Activated CD4-positive, alpha-beta T cell treated with anti-CD3 and anti-CD28 coated beads for 36 hours (primary cell): ENCODE measurements around the gene INSYN2B. TPM values are rescaled to one million over a fixed set of nuclear protein-coding genes. Genes with fewer than 3 reads are reported as not detected.

ENCODE experiments used
- ATAC-seq: fragments of 200-7000 bp; cut with Tn5 transposase; one replicate; pipeline ENCODE4 v1.10.0; 2021; ENCODE audit warnings: mild to moderate bottlenecking, moderate library complexity
- CTCF ChIA-PET: fragments of 350-600 bp; sonication (Branson Sonifier 250); formaldehyde crosslinking; loops from one replicate; lab custom pipeline; 2021; ENCODE audit warnings: antibody characterized with exemption; lab: Charles Lee
- POLR2A ChIA-PET: fragments of 350-600 bp; sonication (Branson Sonifier 250); formaldehyde crosslinking; loops from one replicate; lab custom pipeline; 2021; ENCODE audit warnings: antibody characterized with exemption, inconsistent platforms; lab: Charles Lee
- DNase-seq: peaks from one replicate; pipeline ENCODE4 v3.0.0-alpha.2; 2020
- H3K27ac Mint-ChIP-seq: one replicate; pipeline ENCODE4 v1.8.0; 2021; ENCODE audit warnings: mixed read lengths
- H3K27me3 Mint-ChIP-seq: one replicate; pipeline ENCODE4 v1.8.0; 2021; ENCODE audit warnings: mixed read lengths
- H3K36me3 Mint-ChIP-seq: one replicate; pipeline ENCODE4 v1.8.0; 2021; ENCODE audit warnings: low read depth, mixed read lengths
- H3K4me1 Mint-ChIP-seq: one replicate; pipeline ENCODE4 v1.8.0; 2021; ENCODE audit warnings: mixed read lengths
- H3K4me3 Mint-ChIP-seq: one replicate; pipeline ENCODE4 v1.8.0; 2021; ENCODE audit warnings: mild to moderate bottlenecking, moderate library complexity, mixed read lengths
- H3K9me3 Mint-ChIP-seq: one replicate; pipeline ENCODE4 v1.8.0; 2021; ENCODE audit warnings: low read depth, mixed read lengths
- intact Hi-C, 2 experiments: fragments of 100-400 bp; cut with DNase I in 1 of 2; cut with micrococcal nuclease in 1 of 2; formaldehyde crosslinking; loops; one replicate each; pipeline versions ENCODE4 v1.14.2 to v1.15.1; 2022 to 2024; cut with DNase I, micrococcal nuclease
- total RNA-seq, 2 experiments: library from RNA; stranded (reverse); gene quantifications; one replicate each; pipeline ENCODE4 v1.2.3, GENCODE V29; 2021

INSYN2B gene
- total RNA-seq, 2 experiments from 2014 or later, result not detected

DNA sequence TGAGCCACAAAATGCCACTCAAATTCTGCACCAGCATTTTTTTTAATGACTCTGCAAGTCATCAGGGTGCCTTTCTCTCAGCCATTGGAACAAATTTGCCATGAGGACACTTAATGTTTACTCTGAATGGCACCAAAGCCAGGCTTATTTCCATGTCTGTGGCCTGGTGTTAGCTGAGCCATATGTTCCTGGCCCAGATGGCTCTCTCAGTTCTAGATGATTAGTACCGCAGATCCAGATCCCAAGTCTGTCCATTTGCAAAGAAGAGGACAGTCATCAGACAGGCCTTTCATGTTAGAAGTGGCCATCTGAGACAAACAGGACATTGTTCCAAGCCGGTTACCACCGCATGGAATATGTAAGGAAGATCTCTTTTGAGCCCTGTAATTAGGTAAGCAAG lies 70.3 kb downstream of the INSYN2B start:
- Mint-ChIP-seq H3K27me3 (no peaks in the 10 kb centered on the region), H3K4me3 (no peak overlapping the region), H3K27ac (no peak overlapping the region), H3K36me3 (peaks cover 14% of the 10 kb centered on the region), H3K4me1 (no peaks in the 10 kb centered on the region), H3K9me3 (no peaks in the 10 kb centered on the region)
- no peak for DNase-seq
- intact Hi-C loops, result no loop called here
- POLR2A ChIA-PET, result no interaction called here
- no peak for ATAC-seq
- CTCF ChIA-PET, result no interaction called here

DNA sequence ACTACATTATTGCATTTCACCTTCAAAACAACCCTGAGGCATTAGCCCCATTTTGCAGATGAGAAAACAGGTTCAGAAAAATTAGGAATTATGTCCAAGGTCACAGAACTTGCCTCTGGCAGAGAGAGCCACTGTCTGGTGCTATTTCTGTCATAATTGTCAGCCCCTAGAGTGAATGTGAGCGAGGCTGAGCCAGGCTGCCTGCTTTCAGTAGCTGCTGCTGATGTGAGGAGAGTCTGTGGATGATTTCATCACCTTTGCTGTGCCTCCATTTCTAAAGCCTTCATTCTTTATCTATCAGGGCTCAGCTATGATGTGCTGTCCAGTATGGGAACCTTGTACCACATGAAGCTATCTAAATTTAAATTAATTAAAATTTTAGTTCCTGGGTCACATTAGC lies 71.4 kb downstream of the INSYN2B start:
- Mint-ChIP-seq H3K4me3 (no peak overlapping the region), H3K27me3 (no peaks in the 10 kb centered on the region), H3K4me1 (no peaks in the 10 kb centered on the region), H3K36me3 (peaks cover 10% of the 10 kb centered on the region), H3K9me3 (no peaks in the 10 kb centered on the region), H3K27ac (no peak overlapping the region)
- ATAC-seq (no peak), DNase-seq (no peak)
- ChIA-PET POLR2A (no interaction called here), CTCF (no interaction called here)
- intact Hi-C loops, result no loop called here

DNA sequence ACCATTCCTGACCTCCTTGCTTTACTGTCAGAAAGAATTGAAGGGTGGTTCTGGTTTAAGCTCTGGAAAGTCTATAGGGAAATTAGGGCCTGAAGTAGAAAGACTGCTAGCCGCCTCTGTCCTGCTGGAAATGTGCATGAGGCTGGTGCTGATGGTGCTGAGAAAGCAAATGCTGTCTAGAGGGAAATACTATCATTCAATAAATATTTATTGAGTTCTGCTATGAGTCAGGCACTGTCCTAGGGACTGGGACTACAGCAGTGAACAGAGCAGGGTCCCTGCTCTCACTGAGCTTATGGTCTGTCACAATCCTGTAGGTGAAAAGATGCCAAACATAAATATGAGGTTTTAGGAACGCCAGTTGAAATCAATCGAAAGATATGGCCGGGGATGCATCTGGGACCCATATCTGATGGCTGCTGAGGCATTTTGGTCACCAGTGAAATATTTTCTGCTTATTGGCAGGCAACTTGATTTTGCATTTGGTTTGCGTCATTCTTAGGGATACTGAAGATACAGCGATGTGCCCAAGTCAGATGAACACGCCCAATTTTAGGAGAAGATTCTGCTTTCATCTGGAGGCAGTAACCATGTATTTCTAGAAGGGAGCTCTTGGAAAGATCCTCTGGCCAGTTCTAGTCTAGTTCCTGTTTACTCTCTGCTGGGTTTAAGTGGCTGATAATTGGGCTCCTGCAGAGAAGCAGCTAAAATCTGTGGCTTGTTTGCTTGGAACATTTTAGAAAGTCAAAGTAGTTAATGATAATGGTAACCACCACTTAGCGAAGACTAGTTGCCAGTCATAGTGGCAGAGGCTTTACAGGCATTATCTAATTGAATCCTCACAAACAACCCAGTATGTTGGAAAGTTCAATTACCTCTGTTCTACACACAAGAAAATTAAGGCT lies 73.3 kb downstream of the INSYN2B start:
- no peak for DNase-seq
- Mint-ChIP-seq H3K4me3 (no peak overlapping the region), H3K36me3 (peaks cover 4% of the 10 kb centered on the region), H3K27me3 (no peaks in the 10 kb centered on the region), H3K4me1 (peaks cover under 1% of the 10 kb centered on the region), H3K9me3 (no peaks in the 10 kb centered on the region), H3K27ac (no peak overlapping the region)
- ChIA-PET CTCF (interaction anchor here (0.7 to 1.3 kb wide), 2 partner anchors 17 to 55 kb away, joined by 3 to 5 read pairs; no protein-coding TSS in a partner anchor), POLR2A (no interaction called here)
- intact Hi-C loops, result no loop called here
- ATAC-seq, result no peak

DNA sequence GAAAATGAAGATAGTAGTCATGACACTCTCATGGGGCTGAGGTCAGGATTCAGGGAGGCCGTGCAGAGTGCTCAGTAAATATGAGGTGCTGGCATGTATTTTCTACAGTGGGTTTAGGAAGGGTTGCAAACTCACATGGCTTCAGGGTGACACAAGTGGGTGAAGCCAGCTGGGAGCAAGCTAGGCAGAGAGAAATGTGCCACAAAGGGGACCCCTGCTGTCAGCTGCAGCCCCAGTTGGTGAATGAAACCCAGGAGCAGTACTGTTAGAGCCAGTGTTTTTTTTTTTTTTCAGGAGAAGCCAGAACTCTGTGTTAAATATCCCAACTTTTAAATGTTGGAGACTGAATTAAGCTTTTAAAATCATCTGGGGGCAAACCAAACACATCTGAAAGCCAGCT lies 75.3 kb downstream of the INSYN2B start:
- Mint-ChIP-seq H3K27me3 (no peaks in the 10 kb centered on the region), H3K4me3 (no peak overlapping the region), H3K9me3 (no peaks in the 10 kb centered on the region), H3K36me3 (peaks cover 14% of the 10 kb centered on the region), H3K27ac (no peak overlapping the region), H3K4me1 (peaks cover 10% of the 10 kb centered on the region)
- CTCF ChIA-PET, result interaction anchor here (0.6 kb wide), 1 partner anchor 450 kb away, joined by 3 read pairs; no protein-coding TSS in a partner anchor
- ATAC-seq, result no peak
- no peak for DNase-seq
- intact Hi-C loops, result no loop called here
- POLR2A ChIA-PET, result no interaction called here

DNA sequence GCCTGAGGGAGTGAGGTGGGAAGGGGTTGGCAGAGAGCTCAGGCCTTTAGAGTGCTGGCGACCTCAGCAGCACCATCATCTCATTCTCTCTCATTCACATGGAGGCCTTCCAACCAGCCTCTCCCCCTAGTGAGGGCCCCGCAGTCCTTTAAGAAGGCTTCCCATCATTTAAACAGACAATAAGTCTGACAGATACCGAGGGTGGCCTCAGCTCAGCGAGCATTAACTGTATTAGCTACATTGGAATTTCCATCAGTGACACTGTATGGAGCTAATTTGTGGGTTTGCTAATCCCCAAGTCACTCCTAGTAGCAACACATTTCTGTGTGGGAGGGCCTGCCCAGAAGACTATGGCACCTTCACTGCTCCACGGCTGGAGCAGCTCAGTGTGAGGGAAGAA lies 75.8 kb downstream of the INSYN2B start:
- no peaks in the 10 kb centered on the region for H3K9me3 Mint-ChIP-seq
- peaks cover 14% of the 10 kb centered on the region for H3K36me3 Mint-ChIP-seq
- ChIA-PET POLR2A (no interaction called here), CTCF (interaction anchor here (0.6 to 0.9 kb wide), 3 partner anchors 17 to 527 kb away, joined by 3 to 5 read pairs (median 3); no protein-coding TSS in a partner anchor)
- H3K4me3 Mint-ChIP-seq, result no peak overlapping the region
- intact Hi-C loops, result no loop called here
- H3K27ac Mint-ChIP-seq, result no peak overlapping the region
- DNase-seq, result no peak
- H3K4me1 Mint-ChIP-seq, result peaks cover 14% of the 10 kb centered on the region
- no peak for ATAC-seq
- no peaks in the 10 kb centered on the region for H3K27me3 Mint-ChIP-seq

DNA sequence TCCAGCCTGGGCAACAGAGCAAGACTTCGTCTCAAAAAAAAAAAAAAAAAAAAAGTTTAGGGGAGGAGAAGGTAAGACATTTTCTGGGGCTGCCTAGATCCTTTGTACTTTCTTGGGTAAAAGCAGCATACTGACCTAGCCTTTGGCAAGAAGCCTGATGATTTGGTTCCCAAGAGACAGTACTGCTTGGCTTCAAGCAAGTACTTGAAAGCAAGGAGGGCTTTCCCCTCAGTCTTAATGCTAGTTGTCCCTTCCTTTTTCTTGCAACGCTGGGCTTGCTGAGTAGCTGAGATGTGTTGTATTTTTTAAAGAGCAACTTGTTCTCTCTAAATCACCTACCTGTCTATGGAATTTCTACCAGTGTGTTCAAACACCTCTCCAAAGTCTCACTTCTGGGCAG lies 76.2 kb downstream of the INSYN2B start:
- peaks cover 14% of the 10 kb centered on the region for H3K4me1 Mint-ChIP-seq
- intact Hi-C loops, result no loop called here
- no peaks in the 10 kb centered on the region for H3K27me3 Mint-ChIP-seq
- peaks cover 14% of the 10 kb centered on the region for H3K36me3 Mint-ChIP-seq
- ATAC-seq, result no peak
- no peaks in the 10 kb centered on the region for H3K9me3 Mint-ChIP-seq
- ChIA-PET CTCF (interaction anchor here (0.6 to 0.9 kb wide), 3 partner anchors 18 to 1314 kb away, joined by 3 to 5 read pairs (median 4); no protein-coding TSS in a partner anchor), POLR2A (no interaction called here)
- no peak for DNase-seq
- H3K27ac Mint-ChIP-seq, result no peak overlapping the region
- no peak overlapping the region for H3K4me3 Mint-ChIP-seq

DNA sequence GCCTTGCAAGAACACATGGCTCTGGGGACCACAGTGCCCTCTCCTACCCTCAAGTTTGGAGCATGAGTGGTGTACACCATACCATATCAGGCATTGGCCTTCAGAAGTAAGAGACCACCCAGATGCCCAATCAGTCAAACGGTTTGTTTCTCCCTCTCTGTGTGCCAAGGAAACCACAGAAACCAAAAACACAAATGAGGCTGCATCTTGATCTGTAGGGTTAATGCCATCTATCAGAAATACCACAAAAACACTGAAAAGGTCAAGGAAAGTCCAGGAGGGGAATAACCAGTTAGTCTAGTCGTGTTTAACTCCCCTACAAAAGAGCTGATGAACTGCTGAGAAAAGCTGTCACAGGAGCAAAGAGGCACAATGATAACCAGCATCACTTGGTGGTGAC lies 78.4 kb downstream of the INSYN2B start:
- peak overlapping the region; percentile 6 for H3K27ac Mint-ChIP-seq

DNA sequence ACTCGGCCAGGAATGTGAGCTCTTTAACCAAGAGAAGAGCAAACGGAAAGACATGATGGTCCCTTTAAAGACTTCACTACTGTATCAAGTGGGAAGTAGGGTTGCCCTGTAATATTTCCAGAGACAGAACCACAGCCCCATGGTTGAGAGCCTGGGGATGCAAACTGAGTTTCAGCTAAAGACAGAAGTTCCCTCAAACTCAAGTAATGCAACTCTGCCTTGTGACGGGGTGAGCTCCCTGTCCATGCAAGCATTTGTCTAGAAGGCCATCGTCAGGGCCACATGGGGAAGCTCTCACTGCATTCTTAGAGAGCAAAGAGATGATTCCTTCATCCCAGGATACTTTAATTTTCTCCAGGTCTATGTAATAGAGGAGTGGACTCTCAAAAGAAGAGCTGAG lies 82.8 kb downstream of the INSYN2B start:
- DNase-seq, result no peak
- no peaks in the 10 kb centered on the region for H3K9me3 Mint-ChIP-seq
- no peak overlapping the region for H3K27ac Mint-ChIP-seq
- ChIA-PET CTCF (interaction anchor here (0.9 kb wide), 1 partner anchor 25 kb away, joined by 3 read pairs; no protein-coding TSS in a partner anchor), POLR2A (no interaction called here)
- peaks cover 31% of the 10 kb centered on the region for H3K36me3 Mint-ChIP-seq
- intact Hi-C loops, result no loop called here
- no peak for ATAC-seq
- peaks cover 14% of the 10 kb centered on the region for H3K4me1 Mint-ChIP-seq
- H3K4me3 Mint-ChIP-seq, result no peak overlapping the region
- H3K27me3 Mint-ChIP-seq, result no peaks in the 10 kb centered on the region

More for the DNA sequence above, 78.4 kb downstream of the INSYN2B start:
- Mint-ChIP-seq H3K9me3 (no peaks in the 10 kb centered on the region), H3K36me3 (peaks cover 23% of the 10 kb centered on the region), H3K4me1 (peaks cover 14% of the 10 kb centered on the region), H3K27me3 (no peaks in the 10 kb centered on the region), H3K4me3 (no peak overlapping the region)
- ChIA-PET POLR2A (no interaction called here), CTCF (no interaction called here)
- ATAC-seq (no peak), DNase-seq (no peak)
- intact Hi-C loops, result no loop called here

DNA sequence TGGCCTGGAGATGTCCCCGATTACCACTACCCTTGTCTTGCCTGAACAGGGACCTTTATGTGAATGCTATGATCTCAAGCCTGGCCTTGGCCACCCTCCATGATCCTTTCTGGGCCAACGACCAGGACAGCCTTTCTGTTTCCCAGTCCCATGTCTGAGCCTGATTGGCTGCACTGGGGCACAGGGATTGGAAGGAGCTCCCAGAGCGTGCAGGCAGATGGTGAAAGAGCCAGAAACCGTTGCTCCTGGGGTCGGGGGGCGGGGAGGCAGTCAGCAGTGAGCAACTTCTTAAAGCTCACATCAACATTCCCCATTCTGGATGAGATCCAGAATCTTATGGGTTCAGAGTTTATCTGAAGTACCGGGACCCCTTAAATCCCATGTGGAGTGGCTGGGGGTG lies 84.4 kb downstream of the INSYN2B start:
- ChIA-PET CTCF (interaction anchor here (0.6 kb wide), 1 partner anchor 1168 kb away, joined by 3 read pairs; no protein-coding TSS in a partner anchor), POLR2A (no interaction called here)
- Mint-ChIP-seq H3K9me3 (no peaks in the 10 kb centered on the region), H3K36me3 (peaks cover 22% of the 10 kb centered on the region), H3K27me3 (no peaks in the 10 kb centered on the region), H3K27ac (no peak overlapping the region), H3K4me3 (no peak overlapping the region), H3K4me1 (peaks cover 6% of the 10 kb centered on the region)
- DNase-seq, result no peak
- intact Hi-C loops, result no loop called here
- no peak for ATAC-seq

DNA sequence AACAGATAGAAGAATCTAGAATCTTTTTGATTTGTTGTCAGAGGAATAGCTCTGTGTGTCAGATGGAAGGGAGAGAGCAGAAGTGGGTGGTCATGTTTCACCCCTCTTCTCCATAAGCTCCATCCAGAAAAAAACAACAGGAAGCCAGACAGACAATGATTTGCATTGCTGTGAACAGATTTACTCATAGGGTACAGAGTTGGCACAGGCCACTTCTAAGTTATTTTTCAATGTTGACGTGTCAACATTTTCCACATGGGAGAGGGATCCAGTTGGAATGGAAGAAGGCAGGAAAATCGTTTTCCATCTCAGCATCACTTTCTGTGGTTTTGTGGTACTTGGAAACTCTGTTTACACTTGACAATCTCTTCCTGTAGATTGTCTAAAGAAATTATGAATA lies 86.7 kb downstream of the INSYN2B start:
- DNase-seq, result no peak
- ChIA-PET POLR2A (no interaction called here), CTCF (interaction anchor here (0.6 kb wide), 1 partner anchor 1232 kb away, joined by 3 read pairs; no protein-coding TSS in a partner anchor)
- H3K27ac Mint-ChIP-seq, result no peak overlapping the region
- H3K9me3 Mint-ChIP-seq, result no peaks in the 10 kb centered on the region
- peaks cover 15% of the 10 kb centered on the region for H3K36me3 Mint-ChIP-seq
- no peak for ATAC-seq
- H3K27me3 Mint-ChIP-seq, result no peaks in the 10 kb centered on the region
- H3K4me3 Mint-ChIP-seq, result no peak overlapping the region
- H3K4me1 Mint-ChIP-seq, result no peaks in the 10 kb centered on the region
- intact Hi-C loops, result no loop called here

DNA sequence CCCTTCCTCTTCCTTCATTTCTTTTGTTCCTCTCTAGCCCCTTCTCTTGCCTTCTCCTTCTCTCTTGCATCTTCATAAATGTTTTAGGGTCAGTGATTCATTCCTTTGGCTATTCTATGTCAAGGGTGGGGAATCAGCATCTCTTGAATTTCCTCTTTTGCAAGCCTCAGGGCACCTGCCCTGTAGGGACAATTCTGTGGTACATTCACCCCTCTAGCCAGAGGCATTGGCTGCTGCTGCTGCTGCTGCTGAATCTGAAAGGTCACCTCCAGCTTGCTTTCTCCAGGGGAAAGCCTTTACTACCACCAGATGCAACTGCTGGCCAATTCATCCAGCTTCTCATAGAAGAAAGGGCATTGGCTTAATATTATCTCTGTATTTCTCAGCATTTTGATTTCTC lies 87.3 kb downstream of the INSYN2B start:
- ChIA-PET CTCF (interaction anchor here (0.5 kb wide), 1 partner anchor 37 kb away, joined by 3 read pairs; no protein-coding TSS in a partner anchor), POLR2A (no interaction called here)
- Mint-ChIP-seq H3K4me3 (no peak overlapping the region), H3K27me3 (no peaks in the 10 kb centered on the region), H3K27ac (no peak overlapping the region), H3K36me3 (peaks cover 12% of the 10 kb centered on the region), H3K4me1 (no peaks in the 10 kb centered on the region), H3K9me3 (no peaks in the 10 kb centered on the region)
- ATAC-seq, result no peak
- intact Hi-C loops, result no loop called here
- no peak for DNase-seq

DNA sequence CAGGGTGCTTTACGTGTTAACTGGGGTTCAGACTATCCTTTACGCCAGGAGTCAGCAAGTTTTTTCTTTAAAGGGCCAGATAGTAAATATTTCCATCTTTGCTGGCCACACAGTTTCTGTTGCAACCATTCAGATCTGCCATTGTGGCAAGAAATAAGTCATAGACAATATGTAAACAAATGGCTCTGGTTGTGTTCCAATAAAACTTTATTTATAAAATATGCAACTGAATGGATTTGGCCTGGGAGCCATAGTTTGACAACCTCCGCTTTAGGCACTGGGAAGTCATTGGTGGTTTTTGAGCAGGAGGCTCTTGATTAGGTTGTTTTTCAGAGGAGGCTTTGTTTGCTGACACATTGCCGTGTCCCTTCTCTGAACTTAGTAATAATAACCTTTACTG lies 90.7 kb downstream of the INSYN2B start:
- ATAC-seq (no peak), DNase-seq (no peak)
- peaks cover 3% of the 10 kb centered on the region for H3K36me3 Mint-ChIP-seq
- ChIA-PET POLR2A (no interaction called here), CTCF (no interaction called here)
- H3K27me3 Mint-ChIP-seq, result no peaks in the 10 kb centered on the region
- H3K9me3 Mint-ChIP-seq, result no peaks in the 10 kb centered on the region
- intact Hi-C loops, result no loop called here
- H3K27ac Mint-ChIP-seq, result no peak overlapping the region
- H3K4me1 Mint-ChIP-seq, result no peaks in the 10 kb centered on the region
- no peak overlapping the region for H3K4me3 Mint-ChIP-seq
